Cardiac ventricle fibroblast (primary cell): Measurements from ENCODE around the gene TTL. TPM values are rescaled to one million over a fixed set of nuclear protein-coding genes. Genes with fewer than 3 reads are reported as not detected.

Experiments
- total RNA-seq: library from RNA; depleted of rRNA; stranded (reverse); fragments of >200 nt; gene quantifications from 2 replicates; pipeline ENCODE4 v1.2.3, GENCODE V29; 2015

The TTL gene
- total RNA-seq, result 19.6 and 23.7 TPM in 2 replicates

GRCh38 chr2:112481528-112482233 lies at the start of gene TTL:
Gene TTL (plus strand): TSS chr2:112482156. CDS start chr2:112482345, 189 bp downstream.

GRCh38 chr2:112433480-112433879 lies 48.5 kb upstream of the TTL start, which contains the start of gene RGPD8:
Gene RGPD8 (minus strand): TSS chr2:112433645. CDS start chr2:112433453, 192 bp downstream.

GRCh38 chr2:112542123-112542983 lies 60.4 kb downstream of the TTL start, which contains the start of gene POLR1B:
Gene POLR1B (plus strand): TSS chr2:112542465. CDS start chr2:112542495, 30 bp downstream.

GRCh38 chr2:112584134-112584890 lies 102.4 kb downstream of the TTL start, which contains the start of gene CHCHD5:
Gene CHCHD5 (plus strand): TSS chr2:112584609. CDS start chr2:112584648, 39 bp downstream.

Other genes starting within 250 kb of the TTL start
- 5.6 and 17.7 TPM in 2 replicates for gene ZC3H8, start 227.1 kb upstream of the TTL start, total RNA-seq
- 3.5 and 4.7 TPM in 2 replicates for gene ZC3H6, start 206.6 kb upstream of the TTL start, total RNA-seq
- gene RGPD8, start 48.5 kb upstream of the TTL start, total RNA-seq, result 6.4 and 6.7 TPM in 2 replicates
- gene POLR1B, start 60.3 kb downstream of the TTL start, total RNA-seq, result 10.5 and 11.0 TPM in 2 replicates
- 9.5 and 14.4 TPM in 2 replicates for gene CHCHD5, start 102.5 kb downstream of the TTL start, total RNA-seq
- 112 TPM in 2 replicates for gene SLC20A1, start 163.8 kb downstream of the TTL start, total RNA-seq
- gene NT5DC4, start 238.9 kb downstream of the TTL start, total RNA-seq, result 0.12 TPM in 1 of 2 replicates, not detected in the other